Raji (cell line): ENCODE results near the gene INPP4A.

ENCODE experiments used
- POLR2A ChIP-seq: IDR thresholded peaks from 2 replicates; pipeline ENCODE4 v1.6.1; 2011; ENCODE audit warnings: low read depth, low read length, control low read depth; ENCODE audit not compliant: insufficient read depth

The INPP4A gene

GRCh38 chr2:98464772-98465310 lies 20.2 kb downstream of the INPP4A start:
- no peak for TF ChIP-seq POLR2A

GRCh38 chr2:98465456-98466226 lies 21.0 kb downstream of the INPP4A start:
- no peak for TF ChIP-seq POLR2A

- TF ChIP-seq POLR2A: no peak
These were observed 22.5 kb downstream of the INPP4A start for GRCh38 chr2:98467082-98467536.

GRCh38 chr2:98467652-98468051 lies 23.0 kb downstream of the INPP4A start:
- no peak for TF ChIP-seq POLR2A

GRCh38 chr2:98468621-98469236 lies 24.1 kb downstream of the INPP4A start:
- no peak for TF ChIP-seq POLR2A

- no peak for TF ChIP-seq POLR2A
These were observed 25.3 kb downstream of the INPP4A start for GRCh38 chr2:98469862-98470544.

GRCh38 chr2:98470851-98471255 lies 26.2 kb downstream of the INPP4A start:
- TF ChIP-seq POLR2A: no peak

- no peak for TF ChIP-seq POLR2A
These were observed 26.9 kb downstream of the INPP4A start for GRCh38 chr2:98471402-98472131.

- TF ChIP-seq POLR2A: no peak
These were observed 27.5 kb downstream of the INPP4A start for GRCh38 chr2:98472132-98472650.

GRCh38 chr2:98472961-98473746 lies 28.5 kb downstream of the INPP4A start:
- no peak for TF ChIP-seq POLR2A

- no peak for TF ChIP-seq POLR2A
These were observed 29.5 kb downstream of the INPP4A start for GRCh38 chr2:98473995-98474780.

GRCh38 chr2:98474979-98475632 lies 30.4 kb downstream of the INPP4A start:
- TF ChIP-seq POLR2A: no peak
